ENCODE data around the gene ADAMTS19.

Gene ADAMTS19

DNA sequence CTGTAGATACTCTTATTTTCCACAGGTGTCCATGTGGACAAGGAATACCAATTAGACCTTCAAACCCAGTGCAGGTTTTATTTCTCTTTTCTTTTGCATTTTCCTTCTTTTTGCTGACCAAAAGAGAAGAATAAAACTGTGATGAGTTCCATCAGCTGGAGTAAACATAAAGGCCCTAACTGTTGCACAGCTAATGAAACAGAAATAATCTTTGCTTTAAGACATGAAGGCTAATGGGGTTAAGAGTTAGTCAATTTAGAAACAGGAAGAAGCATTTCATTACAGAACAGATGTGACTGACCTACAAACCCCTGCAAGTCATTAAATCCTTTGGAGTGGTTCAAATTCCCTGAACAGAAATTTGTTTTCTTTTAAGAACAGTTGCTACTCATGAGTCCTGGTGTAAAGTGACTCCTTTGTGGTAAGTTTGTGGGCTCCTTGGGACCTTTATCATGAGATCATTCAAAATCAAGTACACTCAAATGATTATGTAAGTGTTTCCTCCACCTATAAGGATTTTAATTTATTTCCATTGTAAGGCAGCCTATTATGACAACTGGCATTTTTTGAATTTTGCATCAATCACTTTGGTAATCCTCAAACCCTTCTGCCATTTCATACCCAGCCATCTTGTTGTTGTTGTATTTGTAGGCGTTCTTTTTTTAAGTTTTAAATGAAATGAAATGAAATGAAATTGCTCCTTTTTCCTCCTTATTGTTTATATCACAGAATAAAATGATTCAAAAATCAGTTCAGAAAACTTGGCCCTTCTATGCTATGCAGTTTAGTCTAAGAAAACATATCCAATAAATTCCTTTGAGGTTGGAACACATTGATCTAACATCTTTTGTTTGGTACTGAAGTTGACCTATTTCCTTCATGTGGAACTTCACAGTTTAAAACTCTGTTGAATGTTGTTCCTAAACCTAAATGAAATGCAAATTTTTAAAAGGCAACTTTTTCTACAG, 289.1 kb downstream of the ADAMTS19 start:
- H3K36me3 Mint-ChIP-seq (ENCODE audit: insufficient read depth) = no peaks in the 10 kb centered on the region
- no peak overlapping the region for H3K4me3 Mint-ChIP-seq
- no peak overlapping the region for H3K27ac Mint-ChIP-seq
- ATAC-seq (replicated peaks) = no peak
- H3K9me3 Mint-ChIP-seq = no peaks in the 10 kb centered on the region
- DNase-seq = no peak
- no peaks in the 10 kb centered on the region for H3K27me3 Mint-ChIP-seq
- H3K4me1 Mint-ChIP-seq (ENCODE audit: low read depth in 2 of 2) = no peaks in the 10 kb centered on the region

DNA sequence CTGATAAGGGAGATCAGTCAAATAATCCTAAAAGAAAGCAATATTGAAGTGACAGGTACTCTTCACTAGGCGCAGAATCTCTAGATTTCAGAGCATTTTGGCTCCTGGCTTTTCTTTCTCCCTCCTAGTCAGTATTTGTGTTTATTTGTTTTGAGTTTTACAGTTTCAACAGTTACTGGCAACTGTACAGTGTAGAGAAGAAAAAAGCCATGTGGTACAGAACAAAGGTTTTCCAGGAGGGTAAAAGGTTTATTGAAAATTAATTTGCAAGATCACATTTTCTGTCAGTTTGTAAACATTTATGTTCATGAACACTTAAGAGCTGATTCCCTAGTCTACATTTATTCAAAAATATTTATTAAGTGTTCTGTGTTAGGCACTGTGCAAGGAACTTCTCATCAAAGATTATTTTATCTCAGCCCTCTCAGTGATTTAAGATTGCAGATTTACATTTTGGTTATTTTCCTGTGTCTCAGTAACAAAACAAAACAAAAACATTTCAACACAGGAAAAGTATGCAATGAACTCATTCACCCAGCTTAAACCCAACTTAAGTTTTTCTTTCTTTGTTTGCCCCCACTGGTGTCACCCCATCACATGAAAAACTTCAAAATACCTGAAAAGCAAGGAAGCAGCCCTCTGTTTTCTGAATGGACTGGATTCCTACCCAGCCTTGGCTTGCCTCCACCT, 300.7 kb downstream of the ADAMTS19 start:
- Mint-ChIP-seq H3K4me1 (ENCODE audit: low read depth in 2 of 2) (no peaks in the 10 kb centered on the region), H3K4me3 (no peak overlapping the region), H3K9me3 (no peaks in the 10 kb centered on the region), H3K27me3 (no peaks in the 10 kb centered on the region), H3K27ac (no peak overlapping the region), H3K36me3 (ENCODE audit: insufficient read depth) (no peaks in the 10 kb centered on the region)
- ATAC-seq (replicated peaks) = no peak
- DNase-seq = no peak

DNA sequence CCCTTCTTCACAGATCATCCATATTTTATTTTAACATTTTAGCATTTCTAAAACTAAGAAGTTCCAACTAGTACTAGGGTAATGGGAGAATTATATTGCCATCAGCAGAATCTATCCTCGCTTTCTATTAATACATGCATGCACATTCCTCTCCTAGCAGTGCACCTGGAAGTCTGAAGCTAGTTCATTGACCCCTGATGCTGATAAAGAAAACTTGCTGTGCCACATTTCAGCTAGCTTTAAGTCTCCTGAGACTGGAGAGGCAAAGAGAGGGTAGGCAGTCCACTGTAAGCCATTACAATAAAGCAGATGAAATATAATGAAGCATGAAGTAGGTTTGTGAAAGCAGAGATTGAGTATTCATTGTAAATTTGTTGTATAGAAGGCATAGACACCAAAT, 303.6 kb downstream of the ADAMTS19 start:
- Mint-ChIP-seq H3K4me3 (no peak overlapping the region), H3K27ac (no peak overlapping the region), H3K4me1 (ENCODE audit: low read depth in 2 of 2) (no peaks in the 10 kb centered on the region), H3K27me3 (no peaks in the 10 kb centered on the region), H3K36me3 (ENCODE audit: insufficient read depth) (no peaks in the 10 kb centered on the region), H3K9me3 (no peaks in the 10 kb centered on the region)
- ATAC-seq (replicated peaks) (no peak), DNase-seq (no peak)

DNA sequence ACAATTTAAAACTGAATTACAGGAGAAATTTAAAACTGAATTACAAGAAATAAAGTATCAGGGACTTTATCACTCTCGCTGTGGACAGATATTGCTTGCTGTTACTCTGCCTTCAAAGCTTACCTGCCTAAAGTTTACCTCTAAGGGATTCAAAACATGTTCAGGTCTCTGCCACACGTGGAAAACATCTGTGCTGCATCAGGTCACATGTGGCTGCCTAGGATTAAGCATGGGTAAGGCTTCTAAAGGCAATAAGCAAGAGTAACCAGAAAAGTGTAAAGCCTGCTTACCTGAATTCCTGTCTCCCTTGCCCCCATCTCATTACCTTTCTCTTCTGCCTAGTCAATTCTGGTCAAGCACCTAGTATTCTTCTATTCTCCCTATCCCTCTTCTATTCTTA, 306.7 kb downstream of the ADAMTS19 start:
- Mint-ChIP-seq H3K27me3 (no peaks in the 10 kb centered on the region), H3K4me1 (ENCODE audit: low read depth in 2 of 2) (no peaks in the 10 kb centered on the region), H3K9me3 (no peaks in the 10 kb centered on the region), H3K36me3 (ENCODE audit: insufficient read depth) (no peaks in the 10 kb centered on the region), H3K4me3 (no peak overlapping the region), H3K27ac (no peak overlapping the region)
- no peak for DNase-seq
- ATAC-seq (replicated peaks) = no peak

DNA sequence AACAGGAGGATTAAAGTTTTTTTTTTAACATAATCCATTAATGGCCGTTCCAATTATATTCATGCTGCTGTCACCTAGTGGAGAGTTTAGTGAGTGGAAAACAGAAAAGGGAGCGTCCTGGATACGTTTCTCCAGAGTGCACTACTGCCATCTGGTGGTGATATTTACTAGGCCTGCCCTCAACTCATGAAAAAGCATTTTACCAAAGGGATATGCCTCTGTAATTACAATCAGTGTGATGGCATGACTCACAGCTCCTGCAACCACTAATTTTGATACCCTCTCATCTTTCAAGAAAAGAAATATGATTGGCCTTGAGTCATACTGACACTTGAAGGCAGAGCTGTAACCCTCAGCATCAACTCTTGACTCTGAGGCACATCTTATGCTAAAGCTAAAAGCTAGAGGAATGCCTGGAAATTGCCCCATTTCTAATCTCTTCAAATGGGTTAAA, 307.9 kb downstream of the ADAMTS19 start:
- no peaks in the 10 kb centered on the region for H3K4me1 Mint-ChIP-seq (ENCODE audit: low read depth in 2 of 2)
- H3K36me3 Mint-ChIP-seq (ENCODE audit: insufficient read depth) = no peaks in the 10 kb centered on the region
- peak; percentile 31 to 49 (median 34) for DNase-seq
- H3K9me3 Mint-ChIP-seq = no peaks in the 10 kb centered on the region
- no peak overlapping the region for H3K4me3 Mint-ChIP-seq
- peak; percentile 71 for ATAC-seq (replicated peaks)
- H3K27ac Mint-ChIP-seq = no peak overlapping the region
- peaks cover 0 to under 1% of the 10 kb centered on the region in 2 donors for H3K27me3 Mint-ChIP-seq

DNA sequence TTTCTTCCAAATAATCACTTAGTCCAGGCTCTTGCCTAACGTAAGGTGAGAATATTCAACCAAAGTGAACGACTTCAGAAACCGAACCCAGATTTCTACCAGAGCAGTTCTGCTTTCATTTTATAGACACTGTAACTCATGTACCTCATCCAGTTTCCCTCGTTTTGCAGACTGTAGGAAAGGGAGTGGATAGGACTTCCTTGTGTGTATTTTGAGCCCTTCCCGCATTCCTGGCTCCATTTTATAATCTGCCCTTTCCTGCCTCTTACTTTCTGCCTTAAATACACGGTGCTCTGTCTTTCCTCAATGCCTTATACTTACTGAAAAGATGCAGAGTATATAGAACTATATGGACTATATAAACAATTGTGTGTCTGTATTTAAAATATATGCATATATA, 308.6 kb downstream of the ADAMTS19 start:
- Mint-ChIP-seq H3K27ac (no peak overlapping the region), H3K9me3 (no peaks in the 10 kb centered on the region), H3K4me1 (ENCODE audit: low read depth in 2 of 2) (no peaks in the 10 kb centered on the region), H3K36me3 (ENCODE audit: insufficient read depth) (no peaks in the 10 kb centered on the region), H3K27me3 (peaks cover 0 to 6% of the 10 kb centered on the region in 2 donors), H3K4me3 (no peak overlapping the region)
- ATAC-seq (replicated peaks) (no peak), DNase-seq (no peak)

DNA sequence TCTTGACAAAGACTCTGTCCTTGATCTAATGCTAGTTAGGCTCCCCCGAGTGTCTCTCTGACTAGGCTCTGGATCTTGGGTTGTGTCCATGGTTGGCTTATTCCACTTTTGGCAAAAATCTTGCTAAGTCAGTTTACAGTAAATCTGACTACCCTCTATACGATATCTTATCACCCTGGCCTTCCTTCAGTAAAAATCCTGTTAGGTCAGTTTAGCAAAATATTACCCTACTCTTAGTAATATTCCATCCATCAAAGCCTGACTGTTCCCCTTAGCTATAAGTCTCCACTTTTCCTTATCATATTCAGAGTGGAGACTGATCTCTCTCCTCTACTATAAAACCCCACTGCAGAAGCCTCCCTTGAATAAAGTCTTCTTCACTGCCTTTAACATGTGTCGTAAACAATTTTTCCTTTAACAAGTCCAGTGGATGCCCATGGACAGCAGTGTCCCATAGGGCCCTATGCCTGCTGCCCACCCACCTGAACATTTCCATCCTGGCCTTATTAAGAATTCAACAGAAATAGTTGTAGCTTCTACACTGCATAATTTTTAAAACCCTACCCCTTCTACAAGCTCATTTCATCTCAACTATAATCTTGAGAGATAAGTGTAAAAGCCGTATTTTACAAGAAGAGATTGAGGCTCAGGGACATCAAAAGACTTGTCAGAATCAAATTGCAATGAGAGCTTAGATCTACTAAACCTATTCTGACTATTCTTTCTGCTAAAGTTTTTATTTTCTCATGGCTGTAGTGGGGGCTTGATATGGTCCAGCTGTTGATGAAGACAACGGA, 310.1 kb downstream of the ADAMTS19 start:
- no peaks in the 10 kb centered on the region for H3K36me3 Mint-ChIP-seq (ENCODE audit: insufficient read depth)
- ATAC-seq (replicated peaks) (no peak), DNase-seq (no peak)
- H3K9me3 Mint-ChIP-seq = no peaks in the 10 kb centered on the region
- no peaks in the 10 kb centered on the region for H3K4me1 Mint-ChIP-seq (ENCODE audit: low read depth in 2 of 2)
- H3K27me3 Mint-ChIP-seq = peaks cover 0 to 6% of the 10 kb centered on the region in 2 donors
- no peak overlapping the region for H3K27ac Mint-ChIP-seq
- no peak overlapping the region for H3K4me3 Mint-ChIP-seq

DNA sequence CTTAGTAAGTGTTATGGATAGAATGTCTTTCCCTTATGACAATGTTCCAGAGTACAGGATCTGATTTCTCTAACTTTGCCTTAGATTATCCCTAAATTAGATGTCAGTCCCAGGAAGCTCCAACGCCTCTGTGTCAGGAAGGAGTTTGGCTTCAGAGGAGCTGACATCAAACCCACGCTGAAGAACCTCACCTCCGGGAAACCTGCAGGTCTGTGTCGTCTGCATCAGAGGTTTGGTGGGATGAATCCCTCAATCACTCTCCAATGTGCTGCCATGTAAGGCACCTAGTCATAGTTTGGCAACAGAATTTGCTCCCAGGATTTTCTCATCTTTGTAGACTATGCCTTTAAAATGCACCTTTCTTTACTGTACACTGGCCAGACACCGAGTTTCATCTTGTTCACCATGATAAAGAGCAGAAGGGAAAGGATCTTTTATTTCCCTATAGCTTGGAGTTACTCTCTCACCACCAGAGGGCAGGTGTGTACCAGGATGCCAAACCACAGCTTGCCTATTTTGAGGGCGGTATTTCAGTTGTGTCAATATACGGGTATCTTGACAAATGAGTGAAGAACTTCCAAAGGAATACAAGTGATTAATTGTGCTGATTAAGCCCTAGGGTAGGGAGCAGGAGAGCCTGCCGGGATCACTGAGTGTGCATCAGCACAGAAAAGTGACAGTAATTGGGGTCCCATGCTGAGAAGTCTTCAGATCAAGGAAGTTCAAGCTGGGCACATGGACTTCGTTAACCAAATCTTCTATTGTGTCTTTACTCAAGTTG, 311.1 kb downstream of the ADAMTS19 start:
- ATAC-seq (replicated peaks) (peak; percentile 62), DNase-seq (peak; percentile 7 to 36 (median 20))
- Mint-ChIP-seq H3K27ac (no peak overlapping the region), H3K4me1 (ENCODE audit: low read depth in 2 of 2) (no peaks in the 10 kb centered on the region), H3K27me3 (peaks cover 0 to 6% of the 10 kb centered on the region in 2 donors), H3K9me3 (no peaks in the 10 kb centered on the region), H3K36me3 (ENCODE audit: insufficient read depth) (no peaks in the 10 kb centered on the region), H3K4me3 (no peak overlapping the region)

DNA sequence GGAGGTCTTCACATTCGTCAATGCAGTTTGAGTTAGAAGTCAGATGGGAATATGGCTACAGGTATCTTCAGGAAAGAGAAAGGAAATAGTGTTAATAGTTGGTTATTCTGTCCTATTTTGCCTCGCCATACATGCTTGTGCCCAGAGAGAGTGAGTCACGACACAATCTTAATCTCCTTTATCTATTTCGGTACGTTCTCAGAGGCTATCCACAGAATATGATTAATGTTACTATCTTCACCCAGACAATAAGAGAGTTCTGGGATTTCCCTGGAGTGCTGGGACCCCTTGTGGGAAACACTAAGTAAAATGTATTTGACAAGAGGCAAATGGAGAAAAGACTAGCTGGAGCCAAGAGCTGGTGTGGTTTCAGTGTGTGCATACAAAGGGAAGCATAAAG, 313.3 kb downstream of the ADAMTS19 start:
- H3K4me3 Mint-ChIP-seq = no peak overlapping the region
- no peaks in the 10 kb centered on the region for H3K36me3 Mint-ChIP-seq (ENCODE audit: insufficient read depth)
- ATAC-seq (replicated peaks) = no peak
- H3K4me1 Mint-ChIP-seq (ENCODE audit: low read depth in 2 of 2) = no peaks in the 10 kb centered on the region
- peaks cover 0 to 6% of the 10 kb centered on the region in 2 donors for H3K27me3 Mint-ChIP-seq
- no peak for DNase-seq
- no peak overlapping the region for H3K27ac Mint-ChIP-seq
- no peaks in the 10 kb centered on the region for H3K9me3 Mint-ChIP-seq

DNA sequence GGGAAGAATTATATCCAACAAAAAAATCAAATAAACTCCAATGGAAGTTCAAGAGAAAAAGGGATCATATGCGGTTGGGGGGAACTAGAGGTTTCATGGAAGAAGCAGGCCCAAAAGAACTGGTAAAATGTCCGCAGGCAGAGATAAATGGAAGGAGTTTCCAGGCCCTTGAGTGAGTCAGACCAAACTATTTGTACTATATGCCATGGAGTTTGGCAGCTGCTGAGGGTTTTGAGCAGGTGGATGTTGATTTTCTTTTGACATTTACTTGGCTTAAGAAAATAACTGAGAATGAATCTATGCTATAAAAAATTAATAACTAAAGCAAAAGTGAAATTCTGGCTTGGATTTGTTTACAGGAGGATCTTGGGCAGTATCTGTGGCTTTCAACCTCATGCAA, 321.5 kb downstream of the ADAMTS19 start:
- Mint-ChIP-seq H3K36me3 (ENCODE audit: insufficient read depth) (no peaks in the 10 kb centered on the region), H3K9me3 (no peaks in the 10 kb centered on the region), H3K4me1 (ENCODE audit: low read depth in 2 of 2) (no peaks in the 10 kb centered on the region)

More for the DNA sequence above, 321.5 kb downstream of the ADAMTS19 start:
- no peak overlapping the region for H3K27ac Mint-ChIP-seq
- no peak for ATAC-seq (replicated peaks)
- H3K27me3 Mint-ChIP-seq = peaks cover 0 to 7% of the 10 kb centered on the region in 2 donors
- no peak for DNase-seq
- H3K4me3 Mint-ChIP-seq = no peak overlapping the region

Data from effector memory CD8-positive, alpha-beta T cell (primary cell).